ENCODE data around the gene EFHD2.
"Not testable (repeated sequence)": the region's sequence is repeated elsewhere in the genome, so short reads cannot be mapped to it uniquely, and the experiment has no call there.

Gene EFHD2

DNA sequence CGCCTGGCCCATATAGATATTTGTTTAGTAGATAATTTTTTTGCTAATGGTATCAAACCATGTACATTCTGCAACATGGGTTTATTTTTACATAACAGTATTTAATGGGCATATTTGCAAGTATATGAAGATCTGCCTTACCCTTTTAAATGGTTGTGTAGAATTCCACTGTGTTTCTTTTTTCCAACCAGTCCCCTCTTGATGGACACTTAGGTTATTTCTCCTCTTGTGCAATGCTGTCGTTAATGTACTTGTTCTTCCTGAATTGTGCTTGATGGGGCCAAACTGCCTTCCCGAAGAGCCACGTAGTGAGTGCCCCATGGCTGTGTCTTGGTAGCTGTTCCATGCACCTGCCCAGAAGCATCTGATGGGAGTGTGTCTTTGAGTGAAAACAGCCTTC is 39.4 kb upstream of the EFHD2 start:
- no peak for DNase-seq (ENCODE audit: low read depth)
- TF ChIP-seq POLR2A (IDR thresholded peaks at IDR 0.05; ENCODE audit: extremely low read depth, insufficient read length) (no peak), MYC (IDR thresholded peaks at IDR 0.05; ENCODE audit: low read depth, low read length) (no peak), CTCF (IDR thresholded peaks at IDR 0.05; ENCODE audit: low read depth, low read length) (no peak)
- TF ChIP-seq, protein P1, sequence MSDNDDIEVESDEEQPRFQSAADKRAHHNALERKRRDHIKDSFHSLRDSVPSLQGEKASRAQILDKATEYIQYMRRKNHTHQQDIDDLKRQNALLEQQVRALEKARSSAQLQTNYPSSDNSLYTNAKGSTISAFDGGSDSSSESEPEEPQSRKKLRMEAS (IDR thresholded peaks at IDR 0.05; ENCODE audit: low read depth, low read length): no peak
- H3K4me3 ChIP-seq (ENCODE audit: low read depth, low read length): no peak overlapping the region

DNA sequence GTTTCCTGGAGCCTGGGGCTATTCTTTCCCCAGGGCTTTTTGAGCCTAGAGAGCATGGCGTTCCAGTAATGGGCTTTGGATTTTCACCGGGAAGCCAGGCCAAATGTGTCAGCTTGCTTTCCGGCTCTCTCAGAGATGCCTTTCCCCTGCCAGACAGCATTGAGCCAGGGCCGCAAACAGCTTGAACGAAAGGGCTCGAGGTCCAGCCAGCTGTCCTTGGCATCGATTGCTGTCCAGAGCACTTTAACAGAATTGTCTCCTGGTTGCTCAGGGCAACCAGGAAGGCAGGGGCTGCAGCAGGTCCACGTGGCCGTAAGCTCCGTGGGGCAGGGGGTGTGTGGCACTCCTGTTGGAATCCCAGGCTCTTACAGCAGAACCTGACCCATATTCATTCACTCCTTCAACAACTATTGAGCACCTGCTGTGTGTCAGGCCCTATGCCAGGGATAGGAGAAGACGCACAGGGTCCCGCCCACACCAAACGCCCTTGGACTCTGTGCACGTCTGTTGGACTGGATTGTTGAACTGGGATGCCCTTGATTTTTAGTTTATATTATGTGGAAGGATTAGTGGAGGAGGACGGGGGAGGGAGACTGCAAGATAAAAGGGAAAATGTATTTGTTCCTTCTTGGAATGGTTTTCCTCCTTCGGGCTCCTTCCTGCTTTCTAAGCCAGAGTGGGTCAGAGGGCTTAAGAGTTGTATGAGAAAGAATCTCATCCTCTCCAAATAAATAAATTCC is 38.7 kb upstream of the EFHD2 start:
- no peak overlapping the region for H3K4me3 ChIP-seq (ENCODE audit: low read depth, low read length)
- TF ChIP-seq MYC (IDR thresholded peaks at IDR 0.05; ENCODE audit: low read depth, low read length): no peak
- TF ChIP-seq POLR2A (IDR thresholded peaks at IDR 0.05; ENCODE audit: extremely low read depth, insufficient read length): no peak
- TF ChIP-seq, protein P1 (IDR thresholded peaks at IDR 0.05; ENCODE audit: low read depth, low read length): no peak
- TF ChIP-seq CTCF (IDR thresholded peaks at IDR 0.05; ENCODE audit: low read depth, low read length): no peak
- no peak for DNase-seq (ENCODE audit: low read depth)

- no peak overlapping the region for H3K4me3 ChIP-seq (ENCODE audit: low read depth, low read length)
- DNase-seq (ENCODE audit: low read depth): no peak
- TF ChIP-seq, protein P1 (IDR thresholded peaks at IDR 0.05; ENCODE audit: low read depth, low read length): no peak
- TF ChIP-seq CTCF (IDR thresholded peaks at IDR 0.05; ENCODE audit: low read depth, low read length) (no peak), POLR2A (IDR thresholded peaks at IDR 0.05; ENCODE audit: extremely low read depth, insufficient read length) (no peak), MYC (IDR thresholded peaks at IDR 0.05; ENCODE audit: low read depth, low read length) (no peak)
Measured at GRCh38 chr1:15371610-15372545, 37.8 kb upstream of the EFHD2 start.

GRCh38 chr1:15378729-15379128 is 31.0 kb upstream of the EFHD2 start:
- DNase-seq (ENCODE audit: low read depth): no peak
- TF ChIP-seq MYC (IDR thresholded peaks at IDR 0.05; ENCODE audit: low read depth, low read length) (no peak), POLR2A (IDR thresholded peaks at IDR 0.05; ENCODE audit: extremely low read depth, insufficient read length) (no peak)
- TF ChIP-seq, protein P1 (IDR thresholded peaks at IDR 0.05; ENCODE audit: low read depth, low read length): no peak

GRCh38 chr1:15379151-15379550 is 30.5 kb upstream of the EFHD2 start:
- DNase-seq (ENCODE audit: low read depth); H3K4me3 ChIP-seq (ENCODE audit: low read depth, low read length): not testable (repeated sequence)

More at GRCh38 chr1:15378729-15379128, 31.0 kb upstream of the EFHD2 start:
- no peak overlapping the region for H3K4me3 ChIP-seq (ENCODE audit: low read depth, low read length)

DNA sequence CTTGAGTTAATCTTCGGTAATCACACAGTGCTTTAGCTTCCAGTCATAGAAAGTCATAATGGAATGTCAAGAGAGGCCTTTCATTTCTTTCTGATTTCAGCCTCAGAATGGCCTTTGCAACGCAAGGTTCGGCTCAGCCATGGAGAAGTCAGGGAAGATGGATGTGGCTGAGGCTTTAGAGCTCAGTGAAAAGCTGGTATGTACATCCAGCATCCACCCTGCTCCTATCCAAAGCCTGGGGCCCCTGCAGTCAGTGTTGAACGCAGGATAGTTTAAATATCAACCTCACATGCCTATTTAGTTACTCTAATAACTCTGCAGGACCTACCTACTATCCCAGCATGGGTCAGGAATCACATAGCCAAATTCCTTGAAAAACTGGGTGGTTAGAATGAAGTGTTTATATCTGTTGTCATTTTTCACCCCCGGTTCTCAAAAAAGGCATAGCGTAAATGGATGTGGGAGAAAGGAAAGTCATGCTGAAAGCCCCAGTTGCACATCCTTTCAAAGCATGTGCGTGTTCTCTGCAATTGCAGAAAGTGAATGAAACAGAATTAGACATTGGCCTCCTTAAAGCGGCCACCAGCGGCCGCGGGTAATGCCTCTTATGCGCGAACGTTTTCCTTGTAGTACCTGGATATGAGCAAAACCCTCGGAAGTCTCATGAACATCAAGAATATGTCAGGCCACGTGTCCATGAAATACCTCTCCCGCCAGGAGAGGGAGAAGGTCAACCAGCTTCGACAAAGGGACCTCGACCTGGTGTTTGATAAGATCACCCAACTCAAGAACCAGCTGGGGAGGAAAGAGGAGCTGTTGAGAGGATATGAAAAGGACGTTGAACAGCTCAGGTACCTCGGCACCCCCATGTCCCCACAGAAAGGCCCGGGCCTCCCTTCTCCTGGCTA is 28.8 kb upstream of the EFHD2 start:
- TF ChIP-seq MYC (IDR thresholded peaks at IDR 0.05; ENCODE audit: low read depth, low read length) (no peak), POLR2A (IDR thresholded peaks at IDR 0.05; ENCODE audit: extremely low read depth, insufficient read length) (no peak), CTCF (IDR thresholded peaks at IDR 0.05; ENCODE audit: low read depth, low read length) (no peak)
- TF ChIP-seq, protein P1 (IDR thresholded peaks at IDR 0.05; ENCODE audit: low read depth, low read length): no peak
- H3K4me3 ChIP-seq (ENCODE audit: low read depth, low read length): no peak overlapping the region
- no peak for DNase-seq (ENCODE audit: low read depth)
